Kidney epithelial cell (primary cell): ENCODE data around the gene PLA2G4F. TPM values are rescaled to one million over a fixed set of nuclear protein-coding genes. Genes with fewer than 3 reads are reported as not detected.

Experiments
- DNase-seq: peaks from one replicate; pipeline ENCODE4 v3.0.0-alpha.2; 2010; ENCODE audit warnings: low read depth
- H3K27me3 ChIP-seq: 2 replicates; pipeline ENCODE4 v1.6.0; 2011; ENCODE audit warnings: low read length; ENCODE audit not compliant: control insufficient read depth, insufficient read depth
- H3K36me3 ChIP-seq: 2 replicates; pipeline ENCODE4 v1.5.1; 2011; ENCODE audit warnings: low read length; ENCODE audit not compliant: control insufficient read depth, insufficient read depth
- H3K4me3 ChIP-seq: 2 replicates; pipeline ENCODE4 v1.5.1; 2011; ENCODE audit warnings: low read depth, mild to moderate bottlenecking, control low read depth, low read length
- total RNA-seq: library from RNA; depleted of rRNA; stranded (reverse); fragments of >200 nt; gene quantifications from 2 replicates; pipeline ENCODE4 v1.2.3, GENCODE V29; 2015
- TF ChIP-seq, protein P1 (sequence below): IDR thresholded peaks from 2 replicates; pipeline ENCODE4 v1.5.1; 2011; ENCODE audit warnings: mild to moderate bottlenecking, moderate library complexity, low read length, control low read depth, inconsistent platforms; ENCODE audit not compliant: insufficient read depth, poor library complexity, severe bottlenecking

Gene PLA2G4F
- total RNA-seq, 1 donor from 2014 or later: 0.84 TPM

DNA sequence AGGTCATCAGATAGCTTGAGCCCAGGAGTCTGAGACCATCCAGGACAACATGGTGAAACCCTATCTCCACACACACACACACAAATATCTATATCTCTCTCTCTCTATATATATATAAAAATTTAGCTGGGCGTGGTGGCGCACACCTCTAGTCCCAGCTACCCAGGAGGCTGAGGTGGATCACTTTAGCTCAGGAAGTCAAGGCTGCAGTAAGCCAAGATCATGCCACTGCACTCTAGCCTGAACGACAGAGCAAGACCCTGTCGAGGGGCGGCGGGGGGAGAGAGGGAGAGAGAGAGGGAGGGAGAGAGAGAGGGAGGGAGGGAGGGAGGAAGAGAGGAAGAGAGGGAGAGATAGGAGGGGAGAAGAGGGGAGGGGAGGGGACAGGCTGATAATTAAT lies 28.0 kb downstream of the PLA2G4F start:
- H3K27me3 ChIP-seq: peaks cover 4% of the 10 kb centered on the region
- H3K4me3 ChIP-seq: no peak overlapping the region
- TF ChIP-seq, protein P1, sequence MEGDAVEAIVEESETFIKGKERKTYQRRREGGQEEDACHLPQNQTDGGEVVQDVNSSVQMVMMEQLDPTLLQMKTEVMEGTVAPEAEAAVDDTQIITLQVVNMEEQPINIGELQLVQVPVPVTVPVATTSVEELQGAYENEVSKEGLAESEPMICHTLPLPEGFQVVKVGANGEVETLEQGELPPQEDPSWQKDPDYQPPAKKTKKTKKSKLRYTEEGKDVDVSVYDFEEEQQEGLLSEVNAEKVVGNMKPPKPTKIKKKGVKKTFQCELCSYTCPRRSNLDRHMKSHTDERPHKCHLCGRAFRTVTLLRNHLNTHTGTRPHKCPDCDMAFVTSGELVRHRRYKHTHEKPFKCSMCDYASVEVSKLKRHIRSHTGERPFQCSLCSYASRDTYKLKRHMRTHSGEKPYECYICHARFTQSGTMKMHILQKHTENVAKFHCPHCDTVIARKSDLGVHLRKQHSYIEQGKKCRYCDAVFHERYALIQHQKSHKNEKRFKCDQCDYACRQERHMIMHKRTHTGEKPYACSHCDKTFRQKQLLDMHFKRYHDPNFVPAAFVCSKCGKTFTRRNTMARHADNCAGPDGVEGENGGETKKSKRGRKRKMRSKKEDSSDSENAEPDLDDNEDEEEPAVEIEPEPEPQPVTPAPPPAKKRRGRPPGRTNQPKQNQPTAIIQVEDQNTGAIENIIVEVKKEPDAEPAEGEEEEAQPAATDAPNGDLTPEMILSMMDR: no peak
- no peaks in the 10 kb centered on the region for H3K36me3 ChIP-seq
- no peak for DNase-seq

DNA sequence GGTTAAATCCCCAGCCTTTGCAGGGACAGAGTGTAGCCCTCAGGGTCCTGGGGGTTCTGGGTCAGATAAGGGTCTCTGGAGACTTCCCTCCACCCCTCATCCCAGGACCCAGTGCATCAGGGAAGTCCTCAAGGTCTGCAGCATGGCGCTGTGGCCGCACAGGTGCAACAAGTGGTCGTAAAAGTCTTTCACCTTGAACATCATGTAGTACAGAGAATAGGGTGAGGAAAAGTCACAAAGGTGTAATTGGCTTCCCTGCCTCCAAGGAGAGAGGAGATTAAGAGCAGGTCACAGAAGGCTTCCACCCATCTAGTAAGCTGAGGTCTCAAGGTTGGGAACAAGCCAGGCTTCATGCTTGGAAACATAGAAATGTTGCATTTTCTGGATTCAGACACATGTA lies 32.9 kb downstream of the PLA2G4F start:
- TF ChIP-seq, protein P1: no peak
- H3K4me3 ChIP-seq: no peak overlapping the region
- no peaks in the 10 kb centered on the region for H3K36me3 ChIP-seq
- DNase-seq: no peak
- peaks cover 4% of the 10 kb centered on the region for H3K27me3 ChIP-seq

- Histone ChIP-seq H3K27me3 (peaks cover 4% of the 10 kb centered on the region), H3K36me3 (no peaks in the 10 kb centered on the region), H3K4me3 (no peak overlapping the region)
- TF ChIP-seq, protein P1: no peak
- no peak for DNase-seq
Observed at GRCh38 chr15:42121682-42122081, 34.8 kb downstream of the PLA2G4F start.

- Histone ChIP-seq H3K36me3 (no peaks in the 10 kb centered on the region), H3K27me3 (peaks cover 4% of the 10 kb centered on the region), H3K4me3 (no peak overlapping the region)
- TF ChIP-seq, protein P1: no peak
- DNase-seq: no peak
Observed at GRCh38 chr15:42121021-42121420, 35.4 kb downstream of the PLA2G4F start.

DNA sequence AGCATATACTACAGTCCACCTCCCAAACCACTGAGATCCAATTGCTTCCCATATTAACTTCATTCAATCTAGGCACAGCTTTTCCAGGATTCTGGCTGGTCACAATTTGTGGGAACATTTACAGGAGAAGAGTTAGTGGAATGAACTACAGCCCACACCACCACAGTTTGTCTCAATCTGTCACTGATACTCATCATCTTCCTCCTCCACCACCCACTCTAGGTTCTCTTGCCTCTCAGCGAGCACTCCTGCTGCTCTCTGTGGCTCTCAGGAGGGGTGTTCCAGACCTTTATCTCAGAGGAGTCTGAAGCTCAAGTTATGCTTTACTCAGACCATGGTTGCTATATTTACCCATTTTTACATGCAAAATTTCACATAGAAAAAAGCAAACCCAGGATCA lies 36.2 kb downstream of the PLA2G4F start:
- peaks cover 4% of the 10 kb centered on the region for H3K27me3 ChIP-seq
- no peaks in the 10 kb centered on the region for H3K36me3 ChIP-seq
- TF ChIP-seq, protein P1: no peak
- no peak for DNase-seq
- H3K4me3 ChIP-seq: no peak overlapping the region

GRCh38 chr15:42119446-42119760 lies 37.0 kb downstream of the PLA2G4F start:
- no peak overlapping the region for H3K4me3 ChIP-seq
- no peaks in the 10 kb centered on the region for H3K36me3 ChIP-seq
- DNase-seq: no peak
- H3K27me3 ChIP-seq: peaks cover 4% of the 10 kb centered on the region
- TF ChIP-seq, protein P1: no peak
